Activated T-helper 2 cell treated with anti-CD3 and anti-CD28 coated beads, Interferon-gamma antibody, Interleukin-2, Interleukin-4, amounts not matched to agents 10 μg/mL and 5 μg/mL and 100 μg/mL, durations not matched to agents 14 hours and 24 hours and 36 hours (primary cell): ENCODE results near the gene HOXA10. TPM values are rescaled to one million over a fixed set of nuclear protein-coding genes. Genes with fewer than 3 reads are reported as not detected.
A peak's percentile ranks its signal among the peaks of the same experiment; 100 is the strongest.

Experiments used
- DNase-seq: peaks from one replicate; pipeline ENCODE4 v3.0.0; 2021; ENCODE audit warnings: low spot score
- H3K27ac Mint-ChIP-seq: one replicate; pipeline ENCODE4 v1.8.0; 2021; ENCODE audit warnings: mixed read lengths
- H3K27me3 Mint-ChIP-seq: one replicate; pipeline ENCODE4 v1.8.0; 2021; ENCODE audit warnings: low read depth, mixed read lengths
- H3K36me3 Mint-ChIP-seq: one replicate; pipeline ENCODE4 v1.8.0; 2021; ENCODE audit warnings: low read depth, mixed read lengths
- H3K4me1 Mint-ChIP-seq: one replicate; pipeline ENCODE4 v1.8.0; 2021; ENCODE audit warnings: low read depth, mixed read lengths
- H3K4me3 Mint-ChIP-seq: one replicate; pipeline ENCODE4 v1.8.0; 2021; ENCODE audit warnings: low read depth, mild to moderate bottlenecking, moderate library complexity, mixed read lengths
- H3K9me3 Mint-ChIP-seq: one replicate; pipeline ENCODE4 v1.8.0; 2021; ENCODE audit warnings: mixed read lengths
- intact Hi-C: fragments of 100-400 bp; cut with micrococcal nuclease; formaldehyde crosslinking; loops from one replicate; pipeline ENCODE4 v1.15.1; 2023
- total RNA-seq: library from RNA; stranded (reverse); gene quantifications from 2 replicates; pipeline ENCODE4 v1.2.3, GENCODE V29; 2022

Gene HOXA10
- total RNA-seq, 1 donor from 2014 or later = not detected

GRCh38 chr7:27163288-27164044, 10.7 kb downstream of the HOXA10 start:
- Mint-ChIP-seq H3K4me3 (no peak overlapping the region), H3K9me3 (no peaks in the 10 kb centered on the region), H3K36me3 (no peaks in the 10 kb centered on the region), H3K4me1 (peaks cover 7% of the 10 kb centered on the region), H3K27ac (no peak overlapping the region), H3K27me3 (peaks cover 82% of the 10 kb centered on the region)
- intact Hi-C loops = loop anchor here (2.0 to 5.0 kb wide), 3 partner anchors 13 to 1306 kb away; no protein-coding TSS in a partner anchor
- no peak for DNase-seq

GRCh38 chr7:27162561-27163287, 11.4 kb downstream of the HOXA10 start:
- H3K4me1 Mint-ChIP-seq = peaks cover 7% of the 10 kb centered on the region
- no peak overlapping the region for H3K27ac Mint-ChIP-seq
- H3K9me3 Mint-ChIP-seq = no peaks in the 10 kb centered on the region
- intact Hi-C loops = loop anchor here (5.0 kb wide), 2 partner anchors 305 to 1305 kb away; no protein-coding TSS in a partner anchor
- H3K36me3 Mint-ChIP-seq = no peaks in the 10 kb centered on the region
- no peak overlapping the region for H3K4me3 Mint-ChIP-seq
- no peak for DNase-seq
- peaks cover 82% of the 10 kb centered on the region for H3K27me3 Mint-ChIP-seq

- no peak overlapping the region for H3K4me3 Mint-ChIP-seq
- H3K36me3 Mint-ChIP-seq = no peaks in the 10 kb centered on the region
- DNase-seq = no peak
- intact Hi-C loops = loop anchor here (1.0 to 5.0 kb wide), 4 partner anchors 305 to 1305 kb away; no protein-coding TSS in a partner anchor
- H3K4me1 Mint-ChIP-seq = peaks cover 7% of the 10 kb centered on the region
- H3K9me3 Mint-ChIP-seq = no peaks in the 10 kb centered on the region
- no peak overlapping the region for H3K27ac Mint-ChIP-seq
- peaks cover 82% of the 10 kb centered on the region for H3K27me3 Mint-ChIP-seq
These were observed 12.2 kb downstream of the HOXA10 start for GRCh38 chr7:27161721-27162560.

- peaks cover 7% of the 10 kb centered on the region for H3K4me1 Mint-ChIP-seq
- DNase-seq = no peak
- no peak overlapping the region for H3K27ac Mint-ChIP-seq
- intact Hi-C loops = loop anchor here (1.0 to 5.0 kb wide), 4 partner anchors 304 to 1304 kb away; no protein-coding TSS in a partner anchor
- H3K27me3 Mint-ChIP-seq = peaks cover 80% of the 10 kb centered on the region
- H3K4me3 Mint-ChIP-seq = peak overlapping the region; percentile 47
- H3K9me3 Mint-ChIP-seq = no peaks in the 10 kb centered on the region
- H3K36me3 Mint-ChIP-seq = no peaks in the 10 kb centered on the region
These were observed 12.9 kb downstream of the HOXA10 start for GRCh38 chr7:27161214-27161720.

- Mint-ChIP-seq H3K27ac (no peak overlapping the region), H3K36me3 (no peaks in the 10 kb centered on the region), H3K4me3 (peak overlapping the region; percentile 47), H3K27me3 (peaks cover 81% of the 10 kb centered on the region), H3K9me3 (no peaks in the 10 kb centered on the region), H3K4me1 (peaks cover 5% of the 10 kb centered on the region)
- intact Hi-C loops = loop anchor here (1.0 to 5.0 kb wide), 4 partner anchors 303 to 1303 kb away; no protein-coding TSS in a partner anchor
- peak; percentile 65 for DNase-seq
These were observed 13.4 kb downstream of the HOXA10 start for GRCh38 chr7:27160546-27161213.

- no peak for DNase-seq
- peak overlapping the region; percentile 34 for H3K4me3 Mint-ChIP-seq
These were observed 14.0 kb downstream of the HOXA10 start for GRCh38 chr7:27160145-27160545.

GRCh38 chr7:27159266-27160144, 14.6 kb downstream of the HOXA10 start:
- intact Hi-C loops = loop anchor here (5.0 to 10.0 kb wide), 4 partner anchors 38 to 1795 kb away; partner anchors contain the start of gene TRIL
- Mint-ChIP-seq H3K27me3 (peaks cover 85% of the 10 kb centered on the region), H3K4me1 (peaks cover 11% of the 10 kb centered on the region), H3K9me3 (no peaks in the 10 kb centered on the region), H3K27ac (no peak overlapping the region), H3K4me3 (peak overlapping the region; percentile 34), H3K36me3 (peaks cover 4% of the 10 kb centered on the region)
- DNase-seq = no peak

More at GRCh38 chr7:27160145-27160545, 14.0 kb downstream of the HOXA10 start:
- Mint-ChIP-seq H3K9me3 (no peaks in the 10 kb centered on the region), H3K27me3 (peaks cover 83% of the 10 kb centered on the region), H3K27ac (no peak overlapping the region), H3K4me1 (peaks cover 7% of the 10 kb centered on the region), H3K36me3 (no peaks in the 10 kb centered on the region)
- intact Hi-C loops = loop anchor here (5.0 kb wide), 2 partner anchors 303 to 1303 kb away; no protein-coding TSS in a partner anchor

- no peaks in the 10 kb centered on the region for H3K9me3 Mint-ChIP-seq
- no peak for DNase-seq
- peak overlapping the region; percentile 36 for H3K27ac Mint-ChIP-seq
- no peak overlapping the region for H3K4me3 Mint-ChIP-seq
- H3K4me1 Mint-ChIP-seq = peaks cover 11% of the 10 kb centered on the region
- H3K27me3 Mint-ChIP-seq = peaks cover 87% of the 10 kb centered on the region
- intact Hi-C loops = loop anchor here (5.0 to 10.0 kb wide), 2 partner anchors 39 to 1796 kb away; partner anchors contain the start of gene TRIL
- H3K36me3 Mint-ChIP-seq = peaks cover 4% of the 10 kb centered on the region
These were observed 15.5 kb downstream of the HOXA10 start for GRCh38 chr7:27158436-27159265.

- no peak for DNase-seq
- no peaks in the 10 kb centered on the region for H3K9me3 Mint-ChIP-seq
- no peak overlapping the region for H3K4me3 Mint-ChIP-seq
- peak overlapping the region; percentile 50 for H3K27ac Mint-ChIP-seq
- peaks cover 4% of the 10 kb centered on the region for H3K36me3 Mint-ChIP-seq
- intact Hi-C loops = loop anchor here (2.0 to 10.0 kb wide), 5 partner anchors 13 to 1797 kb away; partner anchors contain the start of genes EVX1, HOXA11 and TRIL
- H3K4me1 Mint-ChIP-seq = peaks cover 11% of the 10 kb centered on the region
- peaks cover 86% of the 10 kb centered on the region for H3K27me3 Mint-ChIP-seq
These were observed 16.3 kb downstream of the HOXA10 start for GRCh38 chr7:27157702-27158431.
